ENCODE data around the gene TNFRSF9. TPM values are rescaled to one million over a fixed set of nuclear protein-coding genes. Genes with fewer than 3 reads are reported as not detected.
A peak's percentile ranks its signal among the peaks of the same experiment; 100 is the strongest.

TNFRSF9 gene
- total and polyA plus RNA-seq, 9 of the 15 experiments (the other 6 are each of a cell fraction or from before 2014, with no cell fraction given) = 0.04 to 0.29 (median 0.08) TPM; not detected in 1

DNA sequence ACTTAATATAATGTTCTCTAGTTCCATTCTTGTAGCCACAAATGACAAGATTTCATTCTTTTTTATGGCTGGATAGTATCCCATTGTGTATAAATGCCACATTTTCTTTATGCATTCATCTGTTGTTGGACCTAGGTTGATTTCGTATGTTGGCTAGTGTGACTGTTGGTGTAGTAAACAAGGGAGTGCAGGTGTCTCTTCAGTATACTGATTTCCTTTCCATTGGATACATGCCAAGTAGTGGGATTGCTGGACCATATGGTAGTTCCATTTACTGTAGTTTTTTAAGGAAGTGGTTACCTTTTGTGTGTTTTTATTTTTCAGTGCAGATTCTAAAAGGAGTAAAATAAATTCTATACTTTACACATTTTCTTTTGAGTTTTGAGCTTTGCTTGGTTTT, 26.6 kb upstream of the TNFRSF9 start:
- Histone ChIP-seq H3K4me3 (no peak overlapping the region), H3K9ac (ENCODE audit: insufficient read depth in 1 of 2, low read depth in 2 of 2, low read length in 2 of 2) (no peak overlapping the region), H3K4me2 (ENCODE audit: insufficient read depth, low read length) (no peak overlapping the region), H3K9me3 (replicated peaks; ENCODE audit: control insufficient read depth, insufficient read depth, low read depth, low read length) (no peaks in the 10 kb centered on the region), H3K9me1 (ENCODE audit: control insufficient read depth, insufficient read depth, low read length) (no peaks in the 10 kb centered on the region), H3K27ac (ENCODE audit: extremely low read depth, low read depth, low read length) (no peak overlapping the region), H3K27me3 (ENCODE audit: control insufficient read depth in 2 of 2, insufficient read depth in 2 of 2, low read length in 2 of 2) (no peaks in the 10 kb centered on the region), H3K79me2 (ENCODE audit: control insufficient read depth, insufficient read depth, low read length) (peaks cover 63% of the 10 kb centered on the region), H4K20me1 (replicated peaks; ENCODE audit: control insufficient read depth, insufficient read depth, low read length) (no peaks in the 10 kb centered on the region), H3K36me3 (ENCODE audit: control insufficient read depth, insufficient read depth, low read length) (peaks cover 93% of the 10 kb centered on the region), H2AFZ (ENCODE audit: low read depth, low read length) (no peak overlapping the region), H3K4me1 (replicated peaks in 1 of 2; ENCODE audit: control insufficient read depth in 2 of 2, insufficient read depth in 2 of 2, low read length in 2 of 2) (peaks cover 5 to 8% of the 10 kb centered on the region in 2 experiments; a peak in 1 of 5 replicates)
- DNase-seq (ENCODE audit: extremely low read depth in 1 of 4, low spot score in 3 of 4) (no peak), ATAC-seq (no peak), FAIRE-seq (no peak)
- ChIA-PET CTCF (ENCODE audit: low intra/inter-chr PET ratio) (no interaction called here), POLR2A (interaction anchor here (0.7 kb wide), 1 partner anchor 228 kb away, joined by 3 read pairs; no protein-coding TSS in a partner anchor)
- WGBS (ENCODE audit: insufficient coverage, low coverage, missing lambda C conversion rate) = 63% methylated on average over 1 of the region's 1 CpG
- no TSS peak for BruUV-seq (replicated peaks)
- in situ Hi-C loops (cut with MboI) (no loop called here), intact Hi-C loops (cut with micrococcal nuclease) (no loop called here)
- TF ChIP-seq NFIC (IDR thresholded peaks at IDR 0.05) = peak; percentile 60
- TF ChIP-seq, protein P1, sequence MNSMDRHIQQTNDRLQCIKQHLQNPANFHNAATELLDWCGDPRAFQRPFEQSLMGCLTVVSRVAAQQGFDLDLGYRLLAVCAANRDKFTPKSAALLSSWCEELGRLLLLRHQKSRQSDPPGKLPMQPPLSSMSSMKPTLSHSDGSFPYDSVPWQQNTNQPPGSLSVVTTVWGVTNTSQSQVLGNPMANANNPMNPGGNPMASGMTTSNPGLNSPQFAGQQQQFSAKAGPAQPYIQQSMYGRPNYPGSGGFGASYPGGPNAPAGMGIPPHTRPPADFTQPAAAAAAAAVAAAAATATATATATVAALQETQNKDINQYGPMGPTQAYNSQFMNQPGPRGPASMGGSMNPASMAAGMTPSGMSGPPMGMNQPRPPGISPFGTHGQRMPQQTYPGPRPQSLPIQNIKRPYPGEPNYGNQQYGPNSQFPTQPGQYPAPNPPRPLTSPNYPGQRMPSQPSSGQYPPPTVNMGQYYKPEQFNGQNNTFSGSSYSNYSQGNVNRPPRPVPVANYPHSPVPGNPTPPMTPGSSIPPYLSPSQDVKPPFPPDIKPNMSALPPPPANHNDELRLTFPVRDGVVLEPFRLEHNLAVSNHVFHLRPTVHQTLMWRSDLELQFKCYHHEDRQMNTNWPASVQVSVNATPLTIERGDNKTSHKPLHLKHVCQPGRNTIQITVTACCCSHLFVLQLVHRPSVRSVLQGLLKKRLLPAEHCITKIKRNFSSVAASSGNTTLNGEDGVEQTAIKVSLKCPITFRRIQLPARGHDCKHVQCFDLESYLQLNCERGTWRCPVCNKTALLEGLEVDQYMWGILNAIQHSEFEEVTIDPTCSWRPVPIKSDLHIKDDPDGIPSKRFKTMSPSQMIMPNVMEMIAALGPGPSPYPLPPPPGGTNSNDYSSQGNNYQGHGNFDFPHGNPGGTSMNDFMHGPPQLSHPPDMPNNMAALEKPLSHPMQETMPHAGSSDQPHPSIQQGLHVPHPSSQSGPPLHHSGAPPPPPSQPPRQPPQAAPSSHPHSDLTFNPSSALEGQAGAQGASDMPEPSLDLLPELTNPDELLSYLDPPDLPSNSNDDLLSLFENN (IDR thresholded peaks at IDR 0.05; ENCODE audit: low read depth in 2 of 2, low read length in 2 of 2) = no peak

All from K562 (cell line).